GM18868 (cell line): ENCODE results near the gene TNRC6C.
"Not testable (repeated sequence)": the region's sequence is repeated elsewhere in the genome, so short reads cannot be mapped to it uniquely, and the experiment has no call there.

Experiments
- ATAC-seq: cut with Tn5 transposase; IDR thresholded peaks from one replicate; pipeline ENCODE4 v1.9.1; 2021; ENCODE audit warnings: mild to moderate bottlenecking, moderate library complexity; ENCODE audit not compliant: unreplicated experiment

The TNRC6C gene

GRCh38 chr17:77930780-77931768, 27.4 kb upstream of the TNRC6C start:
- no peak for ATAC-seq

GRCh38 chr17:77933777-77934398, 24.6 kb upstream of the TNRC6C start:
- no peak for ATAC-seq

- ATAC-seq: no peak
These were observed 23.4 kb upstream of the TNRC6C start for GRCh38 chr17:77935121-77935571.

- not testable (repeated sequence) for ATAC-seq
These were observed 22.8 kb upstream of the TNRC6C start for GRCh38 chr17:77935744-77936143.

GRCh38 chr17:77936881-77937280, 21.6 kb upstream of the TNRC6C start:
- no peak for ATAC-seq

- no peak for ATAC-seq
These were observed 17.5 kb upstream of the TNRC6C start for GRCh38 chr17:77941004-77941403.

- ATAC-seq: no peak
These were observed 16.2 kb upstream of the TNRC6C start for GRCh38 chr17:77942112-77942988.

GRCh38 chr17:77943971-77944370, 14.5 kb upstream of the TNRC6C start:
- ATAC-seq: no peak

DNA sequence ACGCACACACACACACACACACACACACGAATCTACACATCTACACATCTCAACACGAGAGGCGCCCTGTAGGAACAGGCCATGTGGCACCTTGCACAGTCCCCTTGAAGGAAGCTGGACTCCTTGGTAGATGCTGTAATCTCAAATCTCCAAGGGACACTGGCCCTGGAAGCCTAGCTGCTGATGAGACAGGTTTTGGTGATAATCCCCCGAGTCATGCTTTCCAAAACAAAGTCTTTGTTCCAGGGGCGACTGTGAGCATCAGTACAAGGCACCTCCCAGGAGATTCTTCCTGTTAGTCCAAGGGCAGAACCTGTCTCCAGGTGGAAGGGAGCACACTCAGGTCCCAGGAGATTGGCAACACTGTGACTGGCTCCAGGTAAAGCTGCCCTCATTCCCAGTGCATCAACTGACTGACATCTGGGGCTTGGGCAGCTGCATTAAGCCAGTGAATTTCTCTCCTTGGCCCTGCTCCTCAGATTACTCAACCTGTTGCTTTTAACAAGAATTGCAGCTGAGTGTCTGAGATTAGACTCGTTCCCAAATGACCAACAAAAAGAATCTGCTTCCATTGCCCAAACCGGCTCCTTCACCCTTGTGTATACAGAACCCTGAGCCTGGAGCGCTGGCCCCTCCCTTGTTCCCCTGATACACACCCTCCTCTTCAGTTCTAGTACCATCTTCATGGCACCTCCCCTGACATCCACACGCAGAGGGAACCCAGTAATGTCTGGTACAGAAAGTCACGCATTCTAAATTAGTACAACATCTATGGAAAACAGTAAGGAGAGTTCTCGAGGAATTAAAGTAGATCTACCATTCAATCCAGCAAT, 13.9 kb upstream of the TNRC6C start:
- no peak for ATAC-seq

DNA sequence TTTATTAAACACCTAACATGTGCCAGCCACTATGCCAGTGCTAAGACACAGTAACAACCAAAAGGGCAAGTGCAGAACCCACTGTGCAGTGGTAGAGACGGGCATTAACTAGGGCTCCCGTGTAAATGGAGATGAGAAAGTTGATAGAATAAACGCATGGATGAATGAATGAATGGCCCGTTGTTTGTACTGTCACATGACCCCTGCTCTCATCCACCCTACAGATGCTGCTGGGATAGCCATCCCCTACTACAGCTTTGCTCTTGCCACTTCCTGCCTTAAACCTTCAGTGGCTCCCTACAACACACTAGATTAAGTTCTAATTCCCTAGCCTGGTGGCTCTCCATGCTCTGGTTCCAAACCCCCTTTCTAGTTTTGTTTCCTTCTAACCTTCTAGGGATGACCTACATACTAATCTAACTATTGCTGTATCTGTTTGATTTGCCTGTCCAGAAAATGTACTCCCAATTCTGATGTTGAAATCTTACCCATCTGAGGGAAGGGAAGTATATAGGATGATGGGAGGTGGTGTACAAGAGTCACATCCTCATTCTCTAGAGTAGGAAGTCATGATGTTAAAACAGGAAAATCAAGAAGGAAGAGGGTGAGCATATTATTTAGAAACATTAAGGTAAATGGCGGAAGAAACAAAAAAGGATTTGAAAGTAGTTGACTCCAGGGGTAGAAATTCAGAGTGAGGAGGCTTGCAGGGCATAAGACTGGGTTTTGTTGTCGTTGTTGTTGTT, 11.4 kb upstream of the TNRC6C start:
- ATAC-seq: no peak

GRCh38 chr17:77948690-77949114, 9.8 kb upstream of the TNRC6C start:
- no peak for ATAC-seq

DNA sequence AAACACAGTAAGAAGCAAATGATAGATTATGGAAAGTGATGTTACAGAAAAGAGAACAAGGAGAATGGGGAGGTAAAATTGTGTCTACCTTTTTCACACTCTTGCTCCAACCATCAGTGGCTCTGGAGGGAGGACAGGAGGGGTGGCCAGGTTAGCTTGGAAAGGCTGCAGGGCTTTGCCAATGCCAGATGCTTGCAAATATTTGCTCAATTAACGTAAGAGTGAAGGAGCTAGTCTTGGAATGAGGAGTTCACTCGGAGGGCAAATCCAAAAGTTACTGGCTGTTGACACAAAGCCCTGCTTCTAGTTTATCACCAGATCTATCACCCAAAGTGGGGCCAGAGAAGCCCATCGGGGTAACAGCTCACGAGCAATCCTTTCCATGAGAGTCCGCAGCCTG, 7.4 kb upstream of the TNRC6C start:
- no peak for ATAC-seq

DNA sequence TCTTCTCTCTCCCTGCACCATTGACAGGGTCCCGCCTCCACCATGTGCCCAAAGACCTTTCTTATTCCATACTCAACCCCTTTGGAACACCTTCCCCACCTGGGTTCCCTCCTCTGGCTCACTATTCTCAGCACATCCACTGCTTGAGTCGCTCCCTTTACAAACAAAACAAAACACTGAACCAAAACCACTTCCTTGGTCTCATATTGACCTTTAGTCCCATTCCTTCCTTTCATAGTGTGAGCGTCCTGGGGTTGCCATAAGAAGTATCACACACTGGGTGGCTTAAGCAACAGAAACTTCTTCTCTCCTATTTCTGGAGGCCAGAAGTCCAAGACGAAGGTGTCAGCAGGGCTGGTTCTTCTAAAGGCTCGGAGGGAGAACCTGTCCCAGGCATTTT, 6.1 kb upstream of the TNRC6C start:
- ATAC-seq: no peak

DNA sequence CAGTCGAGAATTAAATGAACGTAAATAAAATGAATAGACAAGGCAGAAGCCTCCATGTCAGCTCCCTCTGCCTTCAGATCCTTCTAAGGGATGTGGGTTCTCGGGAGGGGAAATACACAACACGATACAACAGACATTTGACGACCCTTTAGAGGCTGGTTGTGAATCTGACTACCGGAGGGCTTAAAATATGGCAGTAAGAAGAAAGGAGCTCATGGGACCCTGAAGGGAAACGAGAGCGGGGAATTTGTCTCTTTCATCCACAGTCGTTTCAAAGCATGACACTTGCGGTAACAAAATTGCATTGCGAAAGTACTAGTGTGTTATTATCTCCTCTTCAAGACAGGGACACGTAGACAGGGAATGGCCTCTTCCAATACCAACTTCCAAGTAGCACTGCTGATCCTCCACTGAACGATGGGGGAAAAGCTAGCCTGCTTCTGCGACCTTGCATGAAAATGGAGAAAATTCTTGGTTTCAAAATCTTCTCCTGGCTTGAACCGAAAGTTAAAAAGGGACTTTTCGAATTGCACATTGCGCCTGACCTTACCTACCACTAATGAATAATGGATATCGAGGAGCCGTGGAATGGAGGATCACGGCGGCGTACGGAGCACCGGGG, 1.2 kb upstream of the TNRC6C start:
- ATAC-seq: no peak

DNA sequence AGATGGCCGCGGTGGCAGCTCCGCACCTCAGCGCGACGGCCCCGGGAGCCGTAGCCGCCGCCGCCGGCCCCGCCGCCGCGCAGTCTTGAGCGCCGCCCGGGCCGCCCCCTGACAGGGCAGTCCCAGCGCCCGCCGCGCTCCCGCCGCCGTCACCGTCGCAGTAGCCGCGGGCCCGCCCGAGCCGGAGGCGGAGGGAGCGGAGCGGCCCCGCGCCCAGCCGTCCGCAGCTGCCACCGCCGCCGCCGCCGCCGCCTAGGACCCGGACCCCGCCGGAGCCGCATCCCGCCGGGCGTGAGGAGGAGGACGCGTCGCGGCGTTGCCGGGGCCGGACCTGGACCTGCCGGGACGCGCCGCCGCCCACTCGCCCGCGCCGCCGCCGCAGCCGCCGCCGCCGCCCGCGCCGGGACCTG, 218 bp downstream of the TNRC6C start:
- ATAC-seq: peak; percentile 18

- ATAC-seq: no peak
These were observed 823 bp downstream of the TNRC6C start for GRCh38 chr17:77959126-77959925.

- no peak for ATAC-seq
These were observed 1.5 kb downstream of the TNRC6C start for GRCh38 chr17:77959926-77960521.

DNA sequence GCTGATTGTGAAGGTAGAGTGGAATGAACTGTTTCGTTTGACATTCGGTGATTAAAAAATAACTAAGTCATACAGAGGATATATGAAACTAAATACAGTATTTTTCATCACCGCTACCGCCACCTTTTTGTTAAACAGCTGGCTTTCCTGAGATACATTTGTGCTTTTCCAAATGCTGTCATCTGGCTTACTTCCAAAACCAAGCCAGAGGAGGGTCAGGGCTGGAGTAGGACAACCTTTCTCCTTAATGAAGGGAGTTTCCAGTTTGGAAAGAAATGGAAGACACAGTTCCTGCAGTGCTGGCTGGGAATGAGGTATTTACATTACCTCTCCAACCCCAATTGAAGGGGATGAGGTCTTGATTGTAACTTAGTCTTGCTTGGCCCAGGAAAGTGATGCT, 3.2 kb downstream of the TNRC6C start:
- no peak for ATAC-seq
